ENCODE measurements around the gene OR1I1. TPM values are rescaled to one million over a fixed set of nuclear protein-coding genes. Genes with fewer than 3 reads are reported as not detected.
A peak's percentile ranks its signal among the peaks of the same experiment; 100 is the strongest.

Gene OR1I1
- total RNA-seq, 1 experiment from 2014 or later, result not detected

- H3K14ac ChIP-seq (ENCODE audit: insufficient read depth, low read length), result no peak overlapping the region
- no peaks in the 10 kb centered on the region for H3K9me3 ChIP-seq (ENCODE audit: control insufficient read depth, low read depth, low read length)
- no peak overlapping the region for H2BK12ac ChIP-seq (ENCODE audit: insufficient read length, low read depth, low read length)
- no peak overlapping the region for H2BK5ac ChIP-seq (ENCODE audit: insufficient read length, low read length)
- no peaks in the 10 kb centered on the region for H3K4me1 Mint-ChIP-seq
- H4K5ac ChIP-seq (ENCODE audit: insufficient read length, low read depth, low read length), result no peak overlapping the region
- H4K20me1 ChIP-seq (ENCODE audit: control insufficient read depth, insufficient read depth, insufficient read length), result no peaks in the 10 kb centered on the region
- H3K4me3 Mint-ChIP-seq, result no peak overlapping the region
- no peak overlapping the region for H4K91ac ChIP-seq (ENCODE audit: insufficient read length, low read depth, low read length)
- H3K27me3 Mint-ChIP-seq (ENCODE audit: low read depth), result peaks cover 1% of the 10 kb centered on the region; the same call in 1 of the 2 replicates
- no peak overlapping the region for H2BK20ac ChIP-seq (ENCODE audit: low read depth, low read length, poor library complexity, severe bottlenecking)
- H3K56ac ChIP-seq (ENCODE audit: insufficient read length, low read depth, low read length), result no peak overlapping the region
- H3K4me1 ChIP-seq (ENCODE audit: insufficient read depth, low read length), result no peaks in the 10 kb centered on the region
- H3K4me2 ChIP-seq (ENCODE audit: insufficient read depth, insufficient read length, low read length), result no peak overlapping the region
- H3K79me1 ChIP-seq (ENCODE audit: insufficient read depth, low read depth, low read length, poor library complexity, severe bottlenecking), result no peaks in the 10 kb centered on the region
- H3K27me3 ChIP-seq (ENCODE audit: insufficient read depth, low read length), result no peaks in the 10 kb centered on the region
- no peak for DNase-seq
- H3K27ac Mint-ChIP-seq, result peak overlapping the region in 2 of 3 experiments; percentile 39 to 74; a peak in 3 of 7 replicates
- no peak overlapping the region for H3T11ph ChIP-seq (ENCODE audit: low read length)
- H2BK120ac ChIP-seq (ENCODE audit: low read depth, low read length, poor library complexity, severe bottlenecking), result no peak overlapping the region
- no peak for TF ChIP-seq CTCF (conservative IDR thresholded peaks at IDR 0.05)
- no peak overlapping the region for H3K18ac ChIP-seq (ENCODE audit: insufficient read length, low read depth, low read length)
- H2AK5ac ChIP-seq (ENCODE audit: insufficient read length, low read length), result no peak overlapping the region
- H3K27ac ChIP-seq (ENCODE audit: insufficient read length, low read depth, low read length), result no peak overlapping the region
- peaks cover 42 to 87% (median 72%) of the 10 kb centered on the region in 3 experiments; a peak in 6 of 7 replicates for H3K36me3 Mint-ChIP-seq (ENCODE audit: insufficient read depth in 1 of 3, low read depth in 3 of 3)
- no peaks in the 10 kb centered on the region; a peak in 1 of 5 replicates for H3K9me3 Mint-ChIP-seq
- no peak overlapping the region for H4K8ac ChIP-seq (replicated peaks; ENCODE audit: insufficient read length, low read depth, low read length)
- H3K23me2 ChIP-seq (ENCODE audit: insufficient read length, low read depth, low read length, poor library complexity, severe bottlenecking), result no peaks in the 10 kb centered on the region
- no CpG with 5 or more reads among the region's 7 CpGs for WGBS (ENCODE audit: extremely low coverage, insufficient read length, low lambda C conversion rate)
- H2BK15ac ChIP-seq (ENCODE audit: low read depth, low read length), result no peak overlapping the region
- H3K23ac ChIP-seq (ENCODE audit: insufficient read length, low read depth, low read length), result no peak overlapping the region
- H3K79me2 ChIP-seq (ENCODE audit: insufficient read depth, low read length), result no peaks in the 10 kb centered on the region
- H3K4ac ChIP-seq (ENCODE audit: low read depth, low read length), result no peak overlapping the region
- H2AFZ ChIP-seq (ENCODE audit: low read length), result no peak overlapping the region
- H3K9ac ChIP-seq (ENCODE audit: extremely low read depth, insufficient read length, low read length), result no peak overlapping the region
Measured at GRCh38 chr19:15114153-15114540, 32.1 kb downstream of the OR1I1 start.
